HCT116 (cell line): Measurements from ENCODE around the gene PCARE. TPM values are rescaled to one million over a fixed set of nuclear protein-coding genes. Genes with fewer than 3 reads are reported as not detected.

ENCODE experiments used
- ATAC-seq: fragments of 200-7000 bp; cut with Tn5 transposase; 2 replicates; pipeline ENCODE4 v1.9.1; 2020; ENCODE audit warnings: mild to moderate bottlenecking, moderate library complexity
- BruUV-seq: library from RNA; stranded (reverse); fragments of 400-500 nt; replicated peaks from 2 replicates; lab custom pipeline; 2021; lab: Mats Ljungman, UMichigan
- CTCF ChIA-PET: fragments of 300-600 bp; sonication (Branson Sonifier 250); formaldehyde crosslinking; loops from one replicate; lab custom pipeline; 2021; ENCODE audit warnings: antibody characterized with exemption; lab: Charles Lee
- POLR2A ChIA-PET: fragments of 300-600, 350-600 bp; sonication (Branson Sonifier 250); formaldehyde crosslinking; loops from one replicate; lab custom pipeline; 2021; ENCODE audit warnings: antibody characterized with exemption; lab: Charles Lee
- RAD21 ChIA-PET, 2 experiments: fragments of 300-600 bp; sonication (Branson Sonifier 250); formaldehyde crosslinking; loops; one replicate each; lab custom pipeline; 2023; ENCODE audit warnings: low total read pairs in 2 of 2; ENCODE audit not compliant: uncharacterized antibody in 2 of 2, unreplicated experiment in 2 of 2, low non-redundant PET in 1 of 2; lab: Charles Lee
- DNase-seq: peaks from one replicate; pipeline ENCODE4 v3.0.0-alpha.2; 2010; ENCODE audit warnings: low read depth, low spot score
- H2AFZ ChIP-seq: fragments of 200-600 bp; shearing (Covaris generic), sonication (generic); 2 replicates; pipeline ENCODE4 v1.6.1; 2017; ENCODE audit warnings: low read depth, mixed run types, mixed read lengths, antibody characterized with exemption, low read length; ENCODE audit not compliant: poor library complexity, severe bottlenecking
- H3K27ac ChIP-seq: 2 replicates; pipeline ENCODE4 v1.5.1; 2012; ENCODE audit warnings: low read depth, low read length
- H3K27me3 ChIP-seq: fragments of 200-600 bp; sonication (generic); 2 replicates; pipeline ENCODE4 v1.6.1; 2016; ENCODE audit warnings: mixed run types, low read length, mixed read lengths; ENCODE audit not compliant: insufficient read depth
- H3K36me3 ChIP-seq, 2 experiments: fragments of 200-500 bp in 1 of 2; fragments of 200-600 bp in 1 of 2; sonication (Bioruptor generic) in 1 of 2; sonication (generic) in 1 of 2; 2 replicates each; pipeline versions ENCODE4 v1.5.1 to v1.6.1; 2014 to 2016; ENCODE audit warnings: low read length in 2 of 2, inconsistent platforms in 1 of 2, mixed read lengths in 1 of 2, mixed run types in 1 of 2; ENCODE audit not compliant: insufficient read depth in 2 of 2, control insufficient read depth in 1 of 2
- H3K4me1 ChIP-seq, 2 experiments: fragments of 200-600 bp in 1 of 2; sonication (generic) in 1 of 2; 2 replicates each; pipeline versions ENCODE4 v1.5.1 to v1.6.1; 2012 to 2017; ENCODE audit warnings: low read length in 2 of 2, inconsistent platforms in 1 of 2, mild to moderate bottlenecking in 1 of 2, mixed read lengths in 1 of 2, mixed run types in 1 of 2, moderate library complexity in 1 of 2; ENCODE audit not compliant: insufficient read depth in 2 of 2, control insufficient read depth in 1 of 2
- H3K4me2 ChIP-seq: fragments of 200-600 bp; sonication (generic); 2 replicates; pipeline ENCODE4 v1.6.1; 2017; ENCODE audit warnings: mixed run types, low read length, mixed read lengths
- H3K4me3 ChIP-seq, 2 experiments: fragments of 200-600 bp in 1 of 2; sonication (generic) in 1 of 2; replicated peaks in 1 of 2; 2 replicates each; pipeline ENCODE4 v1.5.1; 2011 to 2016; ENCODE audit warnings: low read length in 2 of 2, control low read depth in 1 of 2, low read depth in 1 of 2, mild to moderate bottlenecking in 1 of 2, mixed read lengths in 1 of 2, mixed run types in 1 of 2
- H3K79me2 ChIP-seq: fragments of 200-600 bp; sonication (generic); 2 replicates; pipeline ENCODE4 v1.6.1; 2017; ENCODE audit warnings: mild to moderate bottlenecking, mixed run types, low read length, moderate library complexity, mixed read lengths; ENCODE audit not compliant: insufficient read depth
- H3K9ac ChIP-seq: fragments of 200-600 bp; sonication (generic); 2 replicates; pipeline ENCODE4 v1.6.1; 2016; ENCODE audit warnings: low read length, mixed read lengths
- H3K9me2 ChIP-seq: fragments of 200-600 bp; sonication (generic), shearing (Covaris generic); 2 replicates; pipeline ENCODE4 v1.6.1; 2017; ENCODE audit warnings: mixed run types, mild to moderate bottlenecking, moderate library complexity; ENCODE audit not compliant: insufficient read depth
- H3K9me3 ChIP-seq, 2 experiments: fragments of 200-500 bp in 1 of 2; fragments of 200-600 bp in 1 of 2; sonication (Bioruptor generic) in 1 of 2; sonication (generic) in 1 of 2; 2 replicates each; pipeline ENCODE4 v1.6.1; 2014 to 2017; ENCODE audit warnings: low read length in 2 of 2, mixed read lengths in 2 of 2, inconsistent platforms in 1 of 2, low read depth in 1 of 2, mild to moderate bottlenecking in 1 of 2, mixed run types in 1 of 2, moderate library complexity in 1 of 2; ENCODE audit not compliant: control insufficient read depth in 1 of 2, insufficient read depth in 1 of 2
- H4K20me1 ChIP-seq: fragments of 200-600 bp; sonication (generic), shearing (Covaris generic); 2 replicates; pipeline ENCODE4 v1.6.1; 2017; ENCODE audit warnings: mixed run types, mild to moderate bottlenecking, moderate library complexity; ENCODE audit not compliant: insufficient read depth
- CBX3 ChIP-seq: IDR thresholded peaks from 2 replicates; pipeline ENCODE4 v1.6.1; 2012; ENCODE audit warnings: low read depth
- CTCF ChIP-seq, 3 experiments: fragments of 200-600 bp in 1 of 3; sonication (generic) in 1 of 3; IDR thresholded peaks in 2 of 3; conservative IDR thresholded peaks in 1 of 3; 2 replicates each; pipeline ENCODE4 v1.5.1; 2012 to 2017; ENCODE audit warnings: low read depth in 2 of 3, low read length in 2 of 3, antibody characterized with exemption in 1 of 3, borderline replicate concordance in 1 of 3, control low read depth in 1 of 3, mild to moderate bottlenecking in 1 of 3, mixed read lengths in 1 of 3, mixed run types in 1 of 3, moderate library complexity in 1 of 3; ENCODE audit not compliant: insufficient read depth in 1 of 3
- EGR1 ChIP-seq: IDR thresholded peaks from 2 replicates; pipeline ENCODE4 v1.6.1; 2012; ENCODE audit warnings: low read depth
- ELF1 ChIP-seq: IDR thresholded peaks from 2 replicates; pipeline ENCODE4 v1.6.1; 2012; ENCODE audit warnings: low read depth, borderline replicate concordance
- EZH2 ChIP-seq: fragments of 200-600 bp; sonication (generic); IDR thresholded peaks from 2 replicates; pipeline ENCODE4 v1.6.1; 2017; ENCODE audit warnings: antibody characterized with exemption, mixed run types
- EZH2phosphoT487 ChIP-seq: fragments of 200-600 bp; IDR thresholded peaks from 2 replicates; pipeline ENCODE4 v1.6.1; 2018; ENCODE audit warnings: antibody characterized with exemption, borderline replicate concordance
- JUND ChIP-seq: IDR thresholded peaks from 2 replicates; pipeline ENCODE4 v1.6.1; 2012
- MAX ChIP-seq: IDR thresholded peaks from 2 replicates; pipeline ENCODE4 v1.6.1; 2012
- POLR2A ChIP-seq: IDR thresholded peaks from 2 replicates; pipeline ENCODE4 v1.7.0; 2011; ENCODE audit warnings: borderline replicate concordance; ENCODE audit not compliant: insufficient read depth, insufficient read length; ENCODE audit errors: extremely low read depth
- POLR2AphosphoS5 ChIP-seq: IDR thresholded peaks from 2 replicates; pipeline ENCODE4 v1.6.1; 2011; ENCODE audit warnings: mild to moderate bottlenecking, low read depth, low read length, moderate library complexity
- RAD21 ChIP-seq: IDR thresholded peaks from 2 replicates; pipeline ENCODE4 v1.6.1; 2012; ENCODE audit warnings: low read depth, mild to moderate bottlenecking
- SIN3A ChIP-seq: IDR thresholded peaks from 2 replicates; pipeline ENCODE4 v1.6.1; 2012; ENCODE audit warnings: low read depth
- SP1 ChIP-seq: IDR thresholded peaks from 2 replicates; pipeline ENCODE4 v1.6.1; 2012; ENCODE audit warnings: low read depth
- TCF7L2 ChIP-seq: IDR thresholded peaks from 2 replicates; pipeline ENCODE4 v1.7.0; 2011; ENCODE audit warnings: borderline replicate concordance, inconsistent platforms; ENCODE audit not compliant: insufficient read depth, insufficient read length; ENCODE audit errors: extremely low read depth
- YY1 ChIP-seq: IDR thresholded peaks from 2 replicates; pipeline ENCODE4 v1.6.1; 2011; ENCODE audit warnings: low read length, low read depth, moderate library complexity, mild to moderate bottlenecking; ENCODE audit not compliant: insufficient replicate concordance; ENCODE audit errors: extremely low read depth
- ZFX ChIP-seq: fragments of 450-650 bp; IDR thresholded peaks from 2 replicates; pipeline ENCODE4 v1.6.1; 2017
- ZNF274 ChIP-seq: fragments of 200-500 bp; sonication (Bioruptor generic); IDR thresholded peaks from 2 replicates; pipeline ENCODE4 v1.6.1; 2014; ENCODE audit warnings: mild to moderate bottlenecking, low read depth, low read length, inconsistent platforms
- intact Hi-C: fragments of 100-400 bp; cut with micrococcal nuclease; formaldehyde crosslinking; loops from 2 replicates; pipeline ENCODE4 v1.10.0; 2022
- total RNA-seq: library from RNA; stranded (reverse); gene quantifications from one replicate; pipeline ENCODE4 v1.2.1, GENCODE V29; 2021; ENCODE audit not compliant: unreplicated experiment
- TF ChIP-seq, protein P1 (sequence below): IDR thresholded peaks from 2 replicates; pipeline ENCODE4 v1.6.1; 2012; ENCODE audit warnings: low read depth
- TF ChIP-seq, protein P2 (sequence below): IDR thresholded peaks from 2 replicates; pipeline ENCODE4 v1.6.1; 2012

Gene PCARE
- total RNA-seq, 1 experiment from 2014 or later: not detected

DNA sequence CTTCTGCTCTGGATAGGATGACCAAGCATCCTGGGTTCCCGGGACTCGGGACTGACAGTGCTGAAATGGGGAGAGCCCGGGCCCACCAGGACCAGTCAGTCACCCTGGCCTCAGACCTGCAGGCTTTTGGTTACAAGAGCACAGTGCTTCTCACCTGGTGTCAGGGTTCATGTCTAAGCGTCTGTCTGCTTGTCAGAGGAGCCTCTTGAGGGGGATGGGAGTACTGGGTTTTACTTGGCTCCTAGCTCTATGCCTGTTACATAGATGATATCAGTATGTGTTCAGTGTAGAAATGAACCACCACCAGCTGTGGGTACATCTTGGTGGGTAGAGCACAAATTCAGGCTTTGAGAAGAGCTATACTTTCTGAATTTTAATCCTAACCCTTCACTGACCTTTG lies 29.9 kb downstream of the PCARE start (continued):
- TF ChIP-seq MAX (no peak), EZH2 (no peak), CTCF (IDR thresholded peaks at IDR 0.05 in 2 of 3, conservative IDR thresholded peaks at IDR 0.05 in 1 of 3; ENCODE audit: borderline replicate concordance in 1 of 3, insufficient read depth in 1 of 3, low read depth in 2 of 3, low read length in 2 of 3) (no peak)

GRCh38 chr2:29042561-29043075 lies 31.7 kb downstream of the PCARE start:
- Histone ChIP-seq H3K4me2 (no peak overlapping the region), H3K4me3 (no peak overlapping the region), H3K9ac (no peak overlapping the region), H3K27ac (no peak overlapping the region), H4K20me1 (no peaks in the 10 kb centered on the region), H3K4me1 (no peaks in the 10 kb centered on the region), H3K9me3 (no peaks in the 10 kb centered on the region), H3K27me3 (no peaks in the 10 kb centered on the region), H3K9me2 (no peaks in the 10 kb centered on the region), H3K36me3 (no peaks in the 10 kb centered on the region), H3K79me2 (no peaks in the 10 kb centered on the region), H2AFZ (no peak overlapping the region)
- ChIA-PET RAD21 (no interaction called here), POLR2A (no interaction called here), CTCF (no interaction called here)
- no TSS peak for BruUV-seq
- ATAC-seq (no peak), DNase-seq (no peak)
- TF ChIP-seq ZFX (no peak), TCF7L2 (no peak), EGR1 (no peak), EZH2 (no peak), CBX3 (no peak), EZH2phosphoT487 (no peak), JUND (no peak), SIN3A (no peak), ELF1 (no peak), SP1 (no peak), POLR2A (no peak), RAD21 (no peak), YY1 (no peak), ZNF274 (no peak), POLR2AphosphoS5 (no peak), MAX (no peak)
- TF ChIP-seq, protein P1, sequence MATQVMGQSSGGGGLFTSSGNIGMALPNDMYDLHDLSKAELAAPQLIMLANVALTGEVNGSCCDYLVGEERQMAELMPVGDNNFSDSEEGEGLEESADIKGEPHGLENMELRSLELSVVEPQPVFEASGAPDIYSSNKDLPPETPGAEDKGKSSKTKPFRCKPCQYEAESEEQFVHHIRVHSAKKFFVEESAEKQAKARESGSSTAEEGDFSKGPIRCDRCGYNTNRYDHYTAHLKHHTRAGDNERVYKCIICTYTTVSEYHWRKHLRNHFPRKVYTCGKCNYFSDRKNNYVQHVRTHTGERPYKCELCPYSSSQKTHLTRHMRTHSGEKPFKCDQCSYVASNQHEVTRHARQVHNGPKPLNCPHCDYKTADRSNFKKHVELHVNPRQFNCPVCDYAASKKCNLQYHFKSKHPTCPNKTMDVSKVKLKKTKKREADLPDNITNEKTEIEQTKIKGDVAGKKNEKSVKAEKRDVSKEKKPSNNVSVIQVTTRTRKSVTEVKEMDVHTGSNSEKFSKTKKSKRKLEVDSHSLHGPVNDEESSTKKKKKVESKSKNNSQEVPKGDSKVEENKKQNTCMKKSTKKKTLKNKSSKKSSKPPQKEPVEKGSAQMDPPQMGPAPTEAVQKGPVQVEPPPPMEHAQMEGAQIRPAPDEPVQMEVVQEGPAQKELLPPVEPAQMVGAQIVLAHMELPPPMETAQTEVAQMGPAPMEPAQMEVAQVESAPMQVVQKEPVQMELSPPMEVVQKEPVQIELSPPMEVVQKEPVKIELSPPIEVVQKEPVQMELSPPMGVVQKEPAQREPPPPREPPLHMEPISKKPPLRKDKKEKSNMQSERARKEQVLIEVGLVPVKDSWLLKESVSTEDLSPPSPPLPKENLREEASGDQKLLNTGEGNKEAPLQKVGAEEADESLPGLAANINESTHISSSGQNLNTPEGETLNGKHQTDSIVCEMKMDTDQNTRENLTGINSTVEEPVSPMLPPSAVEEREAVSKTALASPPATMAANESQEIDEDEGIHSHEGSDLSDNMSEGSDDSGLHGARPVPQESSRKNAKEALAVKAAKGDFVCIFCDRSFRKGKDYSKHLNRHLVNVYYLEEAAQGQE: no peak
- TF ChIP-seq, protein P2, sequence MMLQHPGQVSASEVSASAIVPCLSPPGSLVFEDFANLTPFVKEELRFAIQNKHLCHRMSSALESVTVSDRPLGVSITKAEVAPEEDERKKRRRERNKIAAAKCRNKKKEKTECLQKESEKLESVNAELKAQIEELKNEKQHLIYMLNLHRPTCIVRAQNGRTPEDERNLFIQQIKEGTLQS: no peak
- intact Hi-C loops: no loop called here
